ENCODE data around the gene PGAM1. TPM values are rescaled to one million over a fixed set of nuclear protein-coding genes. Genes with fewer than 3 reads are reported as not detected.

PGAM1 gene
- total RNA-seq, 2 experiments from 2014 or later: 50.7 to 55.5 TPM

- CTCF ChIA-PET: interaction anchor here (0.5 to 1.8 kb wide), 3 partner anchors 8 to 20 kb away, joined by 4 to 5 read pairs (median 4); no protein-coding TSS in a partner anchor
These were observed 982 bp downstream of the PGAM1 start for GRCh38 chr10:97426776-97427570.

GRCh38 chr10:97427571-97428179 lies 1.7 kb downstream of the PGAM1 start:
- H3K9me3 ChIP-seq (ENCODE audit: control insufficient read depth in 1 of 2, insufficient read depth in 1 of 2, low read length in 2 of 2): no peaks in the 10 kb centered on the region
- peak overlapping the region; percentile 24 to 73 for H3K27ac ChIP-seq (ENCODE audit: low read depth in 1 of 2, low read length in 2 of 2)
- H3K4me3 ChIP-seq (ENCODE audit: low read length): peak overlapping the region; percentile 78
- intact Hi-C loops (cut with DNase I, micrococcal nuclease): loop anchor here (1.0 to 10.0 kb wide), 4 partner anchors 19 to 707 kb away; partner anchors contain the start of genes EXOSC1 (in 2 of the 2), ZDHHC16 (in 2 of the 2) and R3HCC1L (in 1 of the 2)
- Mint-ChIP-seq H3K9me3 (no peaks in the 10 kb centered on the region), H3K4me1 (ENCODE audit: low read depth) (peaks cover 46% of the 10 kb centered on the region), H3K27me3 (no peaks in the 10 kb centered on the region), H3K27ac (peak overlapping the region; percentile 89), H3K4me3 (peak overlapping the region; percentile 95), H3K36me3 (ENCODE audit: low read depth) (peaks cover 52% of the 10 kb centered on the region)
- H3K27me3 ChIP-seq (ENCODE audit: control insufficient read depth in 1 of 2, insufficient read depth in 2 of 2, low read length in 2 of 2): no peaks in the 10 kb centered on the region
- H3K36me3 ChIP-seq (ENCODE audit: insufficient read depth, low read length): peaks cover 27% of the 10 kb centered on the region
- DNase-seq (peak in 3 of 14 experiments; percentile 50 to 60 (median 53)), ATAC-seq (ENCODE audit: poor library complexity) (no peak)
- peaks cover 43% of the 10 kb centered on the region for H3K4me1 ChIP-seq (ENCODE audit: insufficient read depth, low read length)
- TF ChIP-seq CTCF (IDR thresholded peaks at IDR 0.05): no peak
- CTCF ChIA-PET: interaction anchor here (0.5 to 1.8 kb wide), 3 partner anchors 9 to 21 kb away, joined by 4 to 5 read pairs (median 4); no protein-coding TSS in a partner anchor
- POLR2A ChIA-PET: interaction anchor here (0.7 to 1.0 kb wide), 3 partner anchors 9 to 27 kb away, joined by 3 to 4 read pairs (median 3); partner anchors contain the start of gene RRP12

More at GRCh38 chr10:97426776-97427570, 982 bp downstream of the PGAM1 start:
- H3K4me1 Mint-ChIP-seq (ENCODE audit: low read depth): peaks cover 46% of the 10 kb centered on the region
- ATAC-seq (ENCODE audit: poor library complexity) (no peak), DNase-seq (peak in 3 of 14 experiments; percentile 27 to 49 (median 31))
- Histone ChIP-seq H3K27ac (ENCODE audit: low read depth in 1 of 2, low read length in 2 of 2) (peak overlapping the region; percentile 73 to 75), H3K4me3 (ENCODE audit: low read length) (peak overlapping the region; percentile 78), H3K9me3 (ENCODE audit: control insufficient read depth in 1 of 2, insufficient read depth in 1 of 2, low read length in 2 of 2) (no peaks in the 10 kb centered on the region), H3K36me3 (ENCODE audit: insufficient read depth, low read length) (peaks cover 24% of the 10 kb centered on the region), H3K4me1 (ENCODE audit: insufficient read depth, low read length) (peaks cover 43% of the 10 kb centered on the region), H3K27me3 (ENCODE audit: control insufficient read depth in 1 of 2, insufficient read depth in 2 of 2, low read length in 2 of 2) (no peaks in the 10 kb centered on the region)
- no peaks in the 10 kb centered on the region for H3K27me3 Mint-ChIP-seq
- POLR2A ChIA-PET: interaction anchor here (0.8 to 1.0 kb wide), 2 partner anchors 8 to 11 kb away, joined by 3 to 4 read pairs; no protein-coding TSS in a partner anchor
- no peak for TF ChIP-seq CTCF (IDR thresholded peaks at IDR 0.05)
- H3K27ac Mint-ChIP-seq: peak overlapping the region; percentile 89
- H3K4me3 Mint-ChIP-seq: peak overlapping the region; percentile 95
- intact Hi-C loops (cut with DNase I, micrococcal nuclease): loop anchor here (1.0 to 10.0 kb wide), 7 partner anchors 19 to 708 kb away; partner anchors contain the start of genes EXOSC1 (in 2 of the 2), ZDHHC16 (in 2 of the 2), R3HCC1L (in 1 of the 2) and RRP12 (in 1 of the 2)
- H3K9me3 Mint-ChIP-seq: no peaks in the 10 kb centered on the region
- H3K36me3 Mint-ChIP-seq (ENCODE audit: low read depth): peaks cover 48% of the 10 kb centered on the region

GRCh38 chr10:97428572-97428981 lies 2.6 kb downstream of the PGAM1 start:
- H3K4me1 Mint-ChIP-seq (ENCODE audit: low read depth): peaks cover 42% of the 10 kb centered on the region
- H3K36me3 ChIP-seq (ENCODE audit: insufficient read depth, low read length): peaks cover 31% of the 10 kb centered on the region
- peak overlapping the region; percentile 89 for H3K27ac Mint-ChIP-seq
- peak overlapping the region; percentile 81 for H3K4me3 Mint-ChIP-seq
- ChIA-PET POLR2A (no interaction called here), CTCF (no interaction called here)
- intact Hi-C loops (cut with DNase I, micrococcal nuclease): loop anchor here in 1 of 2 experiments (10.0 kb wide), 1 partner anchor 706 kb away; the partner anchor contains the start of gene R3HCC1L
- peaks cover 36% of the 10 kb centered on the region for H3K4me1 ChIP-seq (ENCODE audit: insufficient read depth, low read length)
- no peaks in the 10 kb centered on the region for H3K9me3 ChIP-seq (ENCODE audit: control insufficient read depth in 1 of 2, insufficient read depth in 1 of 2, low read length in 2 of 2)
- no peak for ATAC-seq (ENCODE audit: poor library complexity)
- no peaks in the 10 kb centered on the region for H3K27me3 ChIP-seq (ENCODE audit: control insufficient read depth in 1 of 2, insufficient read depth in 2 of 2, low read length in 2 of 2)
- peak overlapping the region; percentile 19 to 47 for H3K27ac ChIP-seq (ENCODE audit: low read depth in 1 of 2, low read length in 2 of 2)
- H3K36me3 Mint-ChIP-seq (ENCODE audit: low read depth): peaks cover 57% of the 10 kb centered on the region
- no peaks in the 10 kb centered on the region for H3K9me3 Mint-ChIP-seq
- no peak for TF ChIP-seq CTCF (IDR thresholded peaks at IDR 0.05)
- DNase-seq: peak in 5 of 14 experiments; percentile 29 to 63 (median 51)
- peak overlapping the region; percentile 78 for H3K4me3 ChIP-seq (ENCODE audit: low read length)
- H3K27me3 Mint-ChIP-seq: no peaks in the 10 kb centered on the region
